Kidney (tissue), 14 donors: ENCODE measurements around the gene COL6A1. TPM values are rescaled to one million over a fixed set of nuclear protein-coding genes. Genes with fewer than 3 reads are reported as not detected.

Source experiments
- DNase-seq, 5 donors: peaks; one replicate each; pipeline ENCODE4 v3.0.0-alpha.2; 2013 to 2020
- FAIRE-seq: peaks from 2 replicates; lab custom pipeline; 2012; peaks lifted over from hg19 to GRCh38; lab: Jason Lieb, UNC
- H3K27ac ChIP-seq, 2 donors: one replicate each; pipeline ENCODE4 v1.7.0; 2013; ENCODE audit warnings: low read depth in 2 of 2, low read length in 2 of 2, inconsistent platforms in 1 of 2
- H3K27me3 ChIP-seq: one replicate; pipeline ENCODE4 v1.7.1; 2013; ENCODE audit warnings: low read length, inconsistent platforms; ENCODE audit not compliant: control insufficient read depth, insufficient read depth
- H3K36me3 ChIP-seq, 3 donors: one replicate each; pipeline versions ENCODE4 v1.7.0 to v1.7.1; 2013; ENCODE audit warnings: low read length in 3 of 3, control low read depth in 1 of 3, inconsistent platforms in 1 of 3; ENCODE audit not compliant: insufficient read depth in 3 of 3, control insufficient read depth in 2 of 3
- H3K4me1 ChIP-seq, 3 donors: one replicate each; pipeline versions ENCODE4 v1.7.0 to v1.7.1; 2013; ENCODE audit warnings: low read length in 3 of 3, inconsistent platforms in 1 of 3, low read depth in 1 of 3; ENCODE audit not compliant: control insufficient read depth in 2 of 3, insufficient read depth in 2 of 3
- H3K4me3 ChIP-seq, 3 donors: one replicate each; pipeline versions ENCODE4 v1.7.0 to v1.8.1; 2013; ENCODE audit warnings: low read length in 3 of 3, control low read depth in 1 of 3, inconsistent platforms in 1 of 3
- H3K9ac ChIP-seq, 3 donors: one replicate each; pipeline versions ENCODE4 v1.7.0 to v1.7.1; 2013; ENCODE audit warnings: low read length in 3 of 3, control low read depth in 1 of 3, inconsistent platforms in 1 of 3
- H3K9me3 ChIP-seq, 3 donors: one replicate each; pipeline versions ENCODE4 v1.7.0 to v1.7.1; 2013; ENCODE audit warnings: low read length in 3 of 3, control low read depth in 1 of 3, inconsistent platforms in 1 of 3; ENCODE audit not compliant: control insufficient read depth in 2 of 3, insufficient read depth in 1 of 3
- CTCF ChIP-seq: IDR thresholded peaks from 3 replicates; pipeline ENCODE4 v1.5.1; 2012; ENCODE audit warnings: mild to moderate bottlenecking, moderate library complexity, borderline replicate concordance; ENCODE audit not compliant: insufficient read depth; ENCODE audit errors: extremely low read depth
- intact Hi-C: fragments of 100-400 bp; cut with DNase I; formaldehyde crosslinking; loops from one replicate; pipeline ENCODE4 v1.11.1; 2022
- polyA plus RNA-seq: library from polyadenylated mRNA; stranded (reverse); fragments of 350-450 nt; fragmentation: Illumina TruSeq; extraction: RNeasy Lipid Tissue Mini Kit (QIAGEN cat#74804); gene quantifications from one replicate; pipeline ENCODE4 v1.2.3, GENCODE V29; 2014; ENCODE audit warnings: low read depth, low replicate concordance; ENCODE audit not compliant: insufficient read depth
- total RNA-seq: library from RNA; stranded (reverse); fragmentation: NEBNext Ultra II Directional; extraction: Animal tissue kit (Norgen Biotek cat#: 25700); gene quantifications from one replicate; pipeline ENCODE4 v1.2.1, GENCODE V29; 2021
- donor health status: control.
- donor health status: control.
- donor health status: control.
- donor health status: control.
- donor health status: control.
- donor health status: DM: yes; HTN: yes; CAD: no.
- donor health status: Normal renal cell carcinoma (clear cell type).

COL6A1 gene
- total and polyA plus RNA-seq, 2 donors from 2014 or later = 112 to 127 TPM

- FAIRE-seq = no peak
- DNase-seq = peak in 2 of 5 donors; percentile 26 to 68
- Histone ChIP-seq H3K27ac (no peak overlapping the region), H3K9me3 (no peaks in the 10 kb centered on the region), H3K4me3 (no peak overlapping the region), H3K36me3 (no peaks in the 10 kb centered on the region), H3K4me1 (no peaks in the 10 kb centered on the region), H3K9ac (no peak overlapping the region), H3K27me3 (no peaks in the 10 kb centered on the region)
- intact Hi-C loops = no loop called here
- no peak for TF ChIP-seq CTCF
Observed at GRCh38 chr21:46002841-46003574, 21.4 kb downstream of the COL6A1 start.

- DNase-seq = peak in 1 of 5 donors; percentile 71
- FAIRE-seq = no peak
- Histone ChIP-seq H3K4me3 (no peak overlapping the region), H3K9me3 (no peaks in the 10 kb centered on the region), H3K9ac (no peak overlapping the region), H3K27me3 (no peaks in the 10 kb centered on the region), H3K4me1 (no peaks in the 10 kb centered on the region), H3K36me3 (no peaks in the 10 kb centered on the region), H3K27ac (no peak overlapping the region)
- no peak for TF ChIP-seq CTCF
- intact Hi-C loops = no loop called here
Observed at GRCh38 chr21:46003575-46004007, 22.0 kb downstream of the COL6A1 start.

GRCh38 chr21:46004168-46004861, 22.7 kb downstream of the COL6A1 start:
- Histone ChIP-seq H3K9me3 (no peaks in the 10 kb centered on the region), H3K36me3 (no peaks in the 10 kb centered on the region), H3K4me1 (no peaks in the 10 kb centered on the region), H3K27ac (no peak overlapping the region), H3K9ac (no peak overlapping the region), H3K27me3 (no peaks in the 10 kb centered on the region), H3K4me3 (no peak overlapping the region)
- intact Hi-C loops = no loop called here
- TF ChIP-seq CTCF = no peak
- peak in 1 of 5 donors; percentile 6 for DNase-seq
- no peak for FAIRE-seq
